GM19238 (cell line): ENCODE results near the gene TXNDC17.
"Not testable (repeated sequence)": the region's sequence is repeated elsewhere in the genome, so short reads cannot be mapped to it uniquely, and the experiment has no call there.

ENCODE experiments used
- DNase-seq: peaks from one replicate; pipeline ENCODE4 v3.0.0; 2011; ENCODE audit warnings: low spot score; ENCODE audit not compliant: insufficient read length

TXNDC17 gene

DNA sequence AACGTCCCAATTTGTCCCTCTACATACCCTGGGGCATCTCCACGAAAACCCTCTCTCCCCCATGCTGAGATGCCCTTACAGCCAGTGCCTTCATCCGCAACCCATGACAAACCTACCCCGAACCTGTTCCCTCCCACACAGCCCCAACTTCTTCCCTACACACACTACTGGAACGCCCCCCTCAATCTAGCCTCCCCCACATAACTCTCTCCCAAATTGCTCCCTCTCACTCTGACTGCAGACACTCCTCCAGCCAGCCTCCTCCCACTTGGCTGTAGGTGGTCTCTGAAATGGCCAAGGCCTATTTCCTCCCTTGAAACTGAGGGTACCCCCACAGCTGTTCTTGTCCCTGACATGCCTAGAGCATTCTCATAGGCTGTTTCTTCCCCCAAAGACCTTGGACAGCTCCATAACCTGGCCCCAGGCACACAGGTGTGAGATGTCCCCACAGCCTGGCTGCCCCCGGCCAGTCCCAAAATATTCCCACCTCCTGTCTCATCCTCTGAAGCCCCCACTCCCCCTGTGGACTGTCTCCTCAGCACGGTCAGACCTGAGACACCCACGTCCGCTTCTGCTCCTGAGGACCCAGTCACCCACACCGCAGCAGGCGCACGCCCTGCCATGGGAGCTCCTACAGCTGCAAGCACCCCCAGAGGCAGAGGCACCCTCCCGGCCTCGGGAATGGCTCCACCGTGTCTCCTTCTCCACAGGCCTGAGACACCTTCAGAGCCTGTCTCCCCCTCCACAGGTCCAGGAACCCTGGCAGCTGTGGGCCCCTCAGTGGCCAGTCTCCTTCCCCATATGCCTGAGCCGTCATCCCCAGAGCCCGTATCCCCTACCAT, 4.0 kb upstream of the TXNDC17 start:
- DNase-seq, result no peak

GRCh38 chr17:6637458-6637840, 3.4 kb upstream of the TXNDC17 start:
- DNase-seq, result no peak

GRCh38 chr17:6638046-6638908, 2.6 kb upstream of the TXNDC17 start:
- no peak for DNase-seq

DNA sequence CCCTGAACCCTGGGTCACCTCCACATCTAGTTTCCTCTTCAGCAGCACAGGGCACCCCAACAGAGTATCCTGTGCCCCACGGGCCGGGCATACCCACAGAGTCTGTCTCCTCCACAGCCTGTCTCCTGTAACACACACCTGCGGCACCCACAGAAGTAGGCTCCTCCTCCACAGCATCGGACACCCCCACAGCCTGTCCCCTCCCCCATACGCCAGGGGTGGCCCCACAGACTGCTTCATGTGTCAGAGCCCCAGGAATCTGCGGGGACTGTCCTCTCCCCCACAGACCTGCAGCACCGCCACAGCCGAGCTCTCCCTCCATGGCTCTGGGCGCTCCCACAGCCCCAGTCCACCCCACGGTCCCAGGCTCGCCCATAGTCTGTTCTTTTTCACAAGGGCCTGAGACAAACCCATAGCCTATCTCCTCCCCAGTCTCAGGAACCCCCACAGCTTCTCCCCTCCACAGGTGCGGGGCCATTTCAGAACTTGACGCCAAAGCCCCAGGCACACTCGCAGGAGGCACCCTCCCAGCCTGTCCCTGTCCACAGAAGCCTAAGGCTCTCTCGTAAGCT, 1.8 kb upstream of the TXNDC17 start:
- DNase-seq, result no peak

- no peak for DNase-seq
Measured at GRCh38 chr17:6639586-6640535, 999 bp upstream of the TXNDC17 start.

DNA sequence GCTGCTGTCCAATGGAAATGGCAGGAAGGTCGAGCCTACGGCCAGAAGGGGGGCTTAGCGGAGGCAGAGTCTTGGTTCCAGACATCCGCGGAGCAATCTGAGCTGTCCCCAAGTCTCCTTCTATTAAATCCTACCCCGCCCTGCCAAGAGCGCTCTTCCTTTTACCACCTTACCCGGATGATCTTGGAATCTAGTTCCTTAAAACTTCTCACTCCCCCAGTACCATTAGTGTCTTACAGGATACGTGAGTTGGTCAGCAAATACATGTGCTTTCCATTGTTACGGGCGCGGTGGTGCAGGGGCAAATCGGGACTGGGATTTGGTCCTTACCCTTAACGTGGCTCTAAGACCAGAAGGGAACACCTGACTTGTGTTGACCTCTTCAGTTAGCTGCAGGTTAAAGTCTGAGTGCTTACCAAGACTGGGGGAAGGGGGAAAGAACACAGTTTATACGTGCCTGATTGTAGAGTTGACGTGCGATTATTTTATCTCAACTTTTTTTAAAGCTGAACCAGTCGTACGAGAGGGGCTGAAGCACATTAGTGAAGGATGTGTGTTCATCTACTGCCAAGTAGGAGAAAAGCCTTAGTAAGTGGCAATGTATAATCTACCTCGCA, 495 bp downstream of the TXNDC17 start:
- DNase-seq, result no peak

GRCh38 chr17:6642592-6642991, 1.7 kb downstream of the TXNDC17 start:
- DNase-seq, result no peak

DNA sequence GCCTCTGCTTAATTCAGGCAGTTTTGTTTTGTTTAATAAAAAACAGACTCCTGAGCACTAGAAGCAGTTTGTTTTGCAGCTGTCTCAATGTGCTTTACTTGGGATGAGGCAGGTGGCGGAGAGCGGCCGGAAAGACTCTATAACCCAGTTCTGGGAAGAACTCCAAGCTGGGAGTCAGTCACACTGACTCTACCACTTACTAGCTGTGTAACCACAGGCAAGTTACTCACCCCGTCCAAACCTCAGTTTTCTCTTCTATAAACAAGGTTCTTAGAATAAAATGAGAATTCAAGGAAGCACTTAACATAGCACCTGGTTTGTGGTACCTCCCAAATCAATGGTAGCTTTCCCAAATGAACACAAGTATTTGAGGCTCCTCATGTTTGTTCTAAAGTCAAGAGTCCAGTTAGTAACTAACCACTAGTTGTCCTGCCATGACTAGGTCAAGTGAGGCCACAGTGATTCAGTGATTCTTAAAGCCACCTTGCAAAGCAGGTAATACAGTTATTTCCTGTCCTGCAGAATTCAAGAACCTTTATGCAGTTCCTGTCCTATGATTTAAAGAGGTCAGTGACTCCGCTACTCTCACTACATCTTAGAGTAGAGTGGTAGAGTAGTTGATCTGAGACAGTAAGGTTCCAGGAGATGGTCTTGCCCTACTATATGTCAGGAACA, 2.7 kb downstream of the TXNDC17 start:
- DNase-seq, result no peak

GRCh38 chr17:6648181-6648580, 7.3 kb downstream of the TXNDC17 start:
- DNase-seq, result no peak

GRCh38 chr17:6651354-6651918, 10.6 kb downstream of the TXNDC17 start, which contains the start of the genes C17orf100 and MED31:
TSS of gene C17orf100 (plus strand) at chr17:6651762. CDS start at chr17:6651914, 152 bp downstream.
TSS of gene MED31 (minus strand) at chr17:6651605. CDS start at chr17:6651528, 77 bp downstream.
- peak; percentile 94 for DNase-seq

DNA sequence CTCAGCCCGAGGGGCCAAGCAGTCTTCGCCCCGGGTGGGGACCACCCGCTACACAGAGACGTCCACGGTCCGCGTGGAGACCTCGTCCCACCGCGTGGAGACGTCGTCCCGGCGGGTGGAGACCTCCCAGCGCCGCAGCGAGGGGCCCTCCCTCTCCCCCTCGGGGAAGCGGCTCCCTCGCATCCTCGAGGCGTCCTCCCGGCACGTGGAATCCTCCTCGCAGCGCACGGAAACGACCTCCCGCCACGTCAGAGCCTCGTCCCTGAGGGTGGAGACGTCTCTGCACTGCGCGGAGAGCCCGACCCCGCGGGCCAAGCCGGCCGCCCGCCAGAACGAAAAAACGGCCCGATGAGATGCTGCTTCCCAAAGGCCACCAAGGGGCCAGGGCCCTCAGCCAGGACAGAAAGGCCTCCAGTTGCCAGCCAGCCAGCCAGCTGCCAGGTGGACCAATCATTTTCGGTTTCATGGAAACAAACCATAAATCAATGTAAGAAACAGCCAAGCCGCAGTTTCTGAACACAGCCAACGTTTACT, 11.1 kb downstream of the TXNDC17 start:
- peak; percentile 27 for DNase-seq

DNA sequence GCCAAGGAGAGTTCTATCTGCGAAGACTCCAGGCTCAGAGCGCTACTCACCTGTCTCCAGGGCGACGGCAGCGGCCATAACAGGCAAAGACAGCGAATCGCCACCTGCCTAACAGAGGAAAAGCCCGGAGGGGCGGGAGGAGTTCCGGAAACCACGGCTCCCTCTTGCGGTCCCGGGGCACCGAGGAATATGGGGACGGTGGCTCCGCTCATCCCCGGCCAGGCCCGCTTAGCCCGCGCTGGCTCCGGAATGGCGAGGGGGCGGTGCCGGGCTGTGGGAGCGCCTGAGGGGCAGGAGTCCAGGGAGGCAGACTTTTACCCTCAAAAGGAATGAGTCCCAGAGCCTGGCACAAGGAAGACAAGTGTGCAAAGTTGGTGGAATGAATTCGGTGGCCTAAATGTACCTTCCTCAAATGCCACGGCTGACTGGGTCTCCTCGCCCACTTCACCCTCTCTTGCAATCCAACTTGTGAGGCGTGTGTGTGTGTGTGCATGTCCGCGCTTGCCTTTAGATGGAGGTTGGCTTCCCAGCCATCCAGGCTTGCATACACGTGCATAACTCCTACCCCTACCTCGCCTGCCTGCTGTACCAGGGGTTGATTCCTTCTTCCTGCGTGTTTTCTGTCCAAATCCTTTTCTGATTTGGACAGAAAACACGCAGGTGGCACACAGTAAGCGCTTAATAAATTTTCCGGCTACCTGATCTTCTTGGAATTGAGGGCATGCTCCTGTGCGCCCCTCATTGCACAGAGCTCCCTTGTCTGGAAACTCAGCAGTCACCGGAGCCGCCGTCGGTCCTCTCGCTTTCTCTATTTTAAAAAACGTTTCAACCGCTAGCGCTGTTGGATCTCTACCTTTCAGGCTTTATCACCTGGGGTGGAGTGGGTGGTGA, 14.2 kb downstream of the TXNDC17 start:
- no peak for DNase-seq

DNA sequence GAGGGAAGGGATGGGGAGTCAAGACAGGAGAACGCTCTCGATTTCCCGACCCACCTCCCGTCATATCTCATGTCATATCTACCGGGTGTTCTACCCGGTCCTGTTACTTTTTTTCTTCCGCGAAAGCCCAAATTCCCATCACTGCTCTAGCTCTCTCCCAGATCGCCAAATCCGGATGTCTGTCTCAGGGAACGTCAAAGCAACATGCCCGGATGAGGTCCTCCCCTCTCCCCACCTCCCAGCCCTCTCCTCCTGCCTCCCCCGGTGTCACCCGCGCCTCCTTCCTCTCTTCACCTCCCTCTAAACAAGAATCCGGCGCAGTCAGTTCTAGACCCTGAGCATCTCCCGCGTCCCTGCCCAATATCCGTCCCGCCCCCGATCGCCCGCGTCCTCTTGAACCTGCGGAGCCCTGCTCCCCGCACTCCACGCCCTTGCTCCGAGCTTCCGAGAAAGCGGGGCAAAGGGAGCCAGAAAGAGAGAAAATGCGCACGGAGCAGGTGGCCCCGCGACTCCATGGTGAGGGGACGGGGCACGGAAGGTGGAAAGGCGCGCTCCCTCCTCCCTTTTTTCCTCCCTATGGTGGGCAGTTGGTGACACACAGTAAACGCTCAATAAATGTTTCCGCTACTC, 15.0 kb downstream of the TXNDC17 start:
- DNase-seq, result not testable (repeated sequence)

GRCh38 chr17:6656797-6657632, 16.2 kb downstream of the TXNDC17 start:
- DNase-seq, result not testable (repeated sequence)

GRCh38 chr17:6657633-6658287, 16.9 kb downstream of the TXNDC17 start:
- DNase-seq, result no peak

DNA sequence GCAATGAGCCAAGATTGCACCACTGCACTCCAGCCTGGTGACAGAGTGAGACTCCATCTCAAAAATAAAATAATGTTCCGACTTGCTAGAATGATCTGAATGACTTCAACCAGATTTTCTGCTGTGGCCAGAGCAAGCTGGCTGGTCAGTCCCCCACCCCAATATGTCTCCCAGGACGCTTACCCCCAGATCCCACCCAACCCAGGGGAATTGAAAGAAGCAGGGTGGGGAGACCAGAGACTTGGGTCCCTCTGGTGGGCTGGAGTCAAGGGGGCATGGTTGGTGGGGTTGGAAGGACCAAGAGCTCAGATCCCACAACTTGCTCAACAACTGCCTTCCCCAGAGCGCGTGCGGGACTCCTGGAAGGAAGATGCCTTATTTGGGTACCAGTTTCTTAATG, 17.6 kb downstream of the TXNDC17 start:
- not testable (repeated sequence) for DNase-seq
